Stimulated activated CD4-positive, alpha-beta T cell treated with anti-CD3 and anti-CD28 coated beads, TNF-alpha, amount 100 ng/mL, for 4 hours (primary cell): Measurements from ENCODE around the gene MTCP1.

Experiments
- DNase-seq, 3 experiments: peaks; one replicate each; pipeline ENCODE4 v3.0.0-alpha.2; 2020; ENCODE audit warnings: low read depth in 3 of 3

The MTCP1 gene

GRCh38 chrX:155053656-155054055 is 17.3 kb downstream of the MTCP1 start:
- DNase-seq = no peak

GRCh38 chrX:155052738-155053498 is 18.0 kb downstream of the MTCP1 start:
- no peak for DNase-seq

GRCh38 chrX:155048977-155049619 is 21.8 kb downstream of the MTCP1 start:
- DNase-seq = no peak

GRCh38 chrX:155046811-155047528 is 24.0 kb downstream of the MTCP1 start:
- no peak for DNase-seq

GRCh38 chrX:155046129-155046810 is 24.7 kb downstream of the MTCP1 start:
- no peak for DNase-seq

GRCh38 chrX:155035688-155036087 is 35.2 kb downstream of the MTCP1 start:
- no peak for DNase-seq

- no peak for DNase-seq
Measured at GRCh38 chrX:155031657-155032056, 39.3 kb downstream of the MTCP1 start.

GRCh38 chrX:155028877-155029291 is 42.1 kb downstream of the MTCP1 start:
- DNase-seq = no peak

GRCh38 chrX:155028129-155028528 is 42.8 kb downstream of the MTCP1 start:
- no peak for DNase-seq

GRCh38 chrX:155027509-155028066 is 43.3 kb downstream of the MTCP1 start:
- no peak for DNase-seq

- peak; percentile 75 to 89 (median 88) for DNase-seq
Measured at GRCh38 chrX:155026727-155027508, 44.0 kb downstream of the MTCP1 start, which contains the start of gene FUNDC2. Gene FUNDC2, plus strand, starts transcription at chrX:155026844. Its CDS starts 95 bp downstream, at chrX:155026939.

GRCh38 chrX:155026420-155026726 is 44.6 kb downstream of the MTCP1 start:
- no peak for DNase-seq

GRCh38 chrX:155023907-155024833 is 46.8 kb downstream of the MTCP1 start:
- no peak for DNase-seq

- no peak for DNase-seq
Measured at GRCh38 chrX:155022585-155022984, 48.4 kb downstream of the MTCP1 start, which contains the start of gene F8. Gene F8, minus strand, starts transcription at chrX:155022723. Its CDS starts 171 bp downstream, at chrX:155022552.

GRCh38 chrX:155020591-155020990 is 50.3 kb downstream of the MTCP1 start:
- no peak for DNase-seq
